OCI-LY3 (cell line): ENCODE measurements around the gene PCGF2.

Experiments used
- H2AFZ ChIP-seq: fragments of 200-600, 300-600 bp; shearing (Covaris generic); 2 replicates; pipeline ENCODE4 v1.6.0; 2014; ENCODE audit warnings: antibody characterized with exemption, low read depth, low read length
- H3K27ac ChIP-seq: fragments of 200-600, 300-600 bp; sonication (generic); 2 replicates; pipeline ENCODE4 v1.5.1; 2014; ENCODE audit warnings: mild to moderate bottlenecking, low read length, moderate library complexity, mixed read lengths
- H3K27me3 ChIP-seq: fragments of 200-600, 300-600 bp; sonication (generic); 2 replicates; pipeline ENCODE4 v1.6.1; 2014; ENCODE audit warnings: low read depth, low read length, mixed read lengths
- H3K36me3 ChIP-seq: fragments of 200-600, 300-600 bp; sonication (generic); replicated peaks from 2 replicates; pipeline ENCODE3; 2014; ENCODE audit warnings: low read depth, low read length, mixed read lengths
- H3K4me1 ChIP-seq: fragments of 300-600, 200-600 bp; sonication (generic); 2 replicates; pipeline ENCODE4 v1.6.1; 2014; ENCODE audit warnings: low read length, mixed read lengths
- H3K4me2 ChIP-seq: fragments of 200-600, 300-600 bp; sonication (generic); 2 replicates; pipeline ENCODE4 v1.6.1; 2014; ENCODE audit warnings: low read length, mixed read lengths
- H3K4me3 ChIP-seq: fragments of 300-600, 200-600 bp; sonication (generic); 2 replicates; pipeline ENCODE4 v1.5.1; 2014; ENCODE audit warnings: antibody characterized with exemption, mild to moderate bottlenecking, low read length, moderate library complexity
- H3K79me2 ChIP-seq: fragments of 300-600, 200-600 bp; shearing (Covaris generic); 2 replicates; pipeline ENCODE4 v1.6.1; 2014; ENCODE audit warnings: mild to moderate bottlenecking, low read length, mixed read lengths
- H3K9ac ChIP-seq: fragments of 300-600, 200-600 bp; shearing (Covaris generic); 2 replicates; pipeline ENCODE4 v1.6.0; 2014; ENCODE audit warnings: mild to moderate bottlenecking, low read length, moderate library complexity
- H3K9me3 ChIP-seq: fragments of 200-600, 300-600 bp; shearing (Covaris generic); 2 replicates; pipeline ENCODE4 v1.6.1; 2014; ENCODE audit warnings: low read length, mixed read lengths; ENCODE audit not compliant: insufficient read depth
- H4K20me1 ChIP-seq: fragments of 200-600, 300-600 bp; sonication (generic); 2 replicates; pipeline ENCODE4 v1.6.1; 2016; ENCODE audit warnings: low read length, mixed read lengths; ENCODE audit not compliant: insufficient read depth
- EZH2phosphoT487 ChIP-seq: fragments of 200-600 bp; shearing (Covaris generic); IDR thresholded peaks from 2 replicates; pipeline ENCODE4 v1.6.1; 2018; ENCODE audit warnings: antibody characterized with exemption, mixed run types, low read depth
- TF ChIP-seq, protein P1 (sequence below): fragments of 200-600, 300-600 bp; sonication (generic); IDR thresholded peaks from 2 replicates; pipeline ENCODE4 v1.5.1; 2014; ENCODE audit warnings: antibody characterized with exemption, low read length, low read depth

PCGF2 gene

DNA sequence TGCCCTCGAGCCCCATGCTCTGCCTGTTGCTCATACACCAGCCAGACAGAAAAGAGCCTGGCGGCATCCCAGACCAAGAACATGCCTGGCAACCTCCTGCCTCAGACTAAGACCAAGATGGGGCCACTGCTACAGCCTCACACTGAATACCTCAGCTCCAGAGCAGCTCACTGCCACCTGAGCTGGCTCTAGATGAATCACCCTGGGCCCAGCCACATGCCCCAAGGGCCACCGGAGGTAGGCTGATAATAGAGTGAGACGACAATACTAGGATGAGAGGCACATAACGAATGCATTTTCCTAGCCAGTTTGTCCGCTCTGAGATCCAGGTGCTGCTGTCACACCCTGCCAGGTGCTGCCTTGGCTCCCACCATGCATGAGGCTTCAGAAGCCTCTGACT lies 38.2 kb upstream of the PCGF2 start:
- H3K4me1 ChIP-seq, result no peaks in the 10 kb centered on the region
- TF ChIP-seq, protein P1, sequence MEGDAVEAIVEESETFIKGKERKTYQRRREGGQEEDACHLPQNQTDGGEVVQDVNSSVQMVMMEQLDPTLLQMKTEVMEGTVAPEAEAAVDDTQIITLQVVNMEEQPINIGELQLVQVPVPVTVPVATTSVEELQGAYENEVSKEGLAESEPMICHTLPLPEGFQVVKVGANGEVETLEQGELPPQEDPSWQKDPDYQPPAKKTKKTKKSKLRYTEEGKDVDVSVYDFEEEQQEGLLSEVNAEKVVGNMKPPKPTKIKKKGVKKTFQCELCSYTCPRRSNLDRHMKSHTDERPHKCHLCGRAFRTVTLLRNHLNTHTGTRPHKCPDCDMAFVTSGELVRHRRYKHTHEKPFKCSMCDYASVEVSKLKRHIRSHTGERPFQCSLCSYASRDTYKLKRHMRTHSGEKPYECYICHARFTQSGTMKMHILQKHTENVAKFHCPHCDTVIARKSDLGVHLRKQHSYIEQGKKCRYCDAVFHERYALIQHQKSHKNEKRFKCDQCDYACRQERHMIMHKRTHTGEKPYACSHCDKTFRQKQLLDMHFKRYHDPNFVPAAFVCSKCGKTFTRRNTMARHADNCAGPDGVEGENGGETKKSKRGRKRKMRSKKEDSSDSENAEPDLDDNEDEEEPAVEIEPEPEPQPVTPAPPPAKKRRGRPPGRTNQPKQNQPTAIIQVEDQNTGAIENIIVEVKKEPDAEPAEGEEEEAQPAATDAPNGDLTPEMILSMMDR, result no peak
- TF ChIP-seq EZH2phosphoT487, result no peak
- H3K36me3 ChIP-seq, result peaks cover 17% of the 10 kb centered on the region
- no peak overlapping the region for H3K27ac ChIP-seq
- H3K9me3 ChIP-seq, result no peaks in the 10 kb centered on the region
- no peaks in the 10 kb centered on the region; the same call in 1 of the 2 replicates for H3K79me2 ChIP-seq
- no peaks in the 10 kb centered on the region; the same call in 1 of the 2 replicates for H4K20me1 ChIP-seq
- no peaks in the 10 kb centered on the region for H3K27me3 ChIP-seq
- no peak overlapping the region for H3K9ac ChIP-seq
- no peak overlapping the region for H3K4me2 ChIP-seq
- no peak overlapping the region for H3K4me3 ChIP-seq
- H2AFZ ChIP-seq, result no peak overlapping the region

- TF ChIP-seq EZH2phosphoT487, result no peak
- TF ChIP-seq, protein P1, result no peak
- Histone ChIP-seq H3K27me3 (no peaks in the 10 kb centered on the region), H3K9me3 (no peaks in the 10 kb centered on the region), H3K4me2 (no peak overlapping the region), H3K4me3 (no peak overlapping the region), H3K9ac (no peak overlapping the region), H3K36me3 (peaks cover 29% of the 10 kb centered on the region), H3K27ac (no peak overlapping the region), H3K4me1 (no peaks in the 10 kb centered on the region), H2AFZ (no peak overlapping the region), H4K20me1 (no peaks in the 10 kb centered on the region), H3K79me2 (no peaks in the 10 kb centered on the region)
Measured at GRCh38 chr17:38783227-38783626, 35.1 kb upstream of the PCGF2 start.

- TF ChIP-seq, protein P1, result no peak
- TF ChIP-seq EZH2phosphoT487, result no peak
- H3K4me1 ChIP-seq, result no peaks in the 10 kb centered on the region
- no peaks in the 10 kb centered on the region for H4K20me1 ChIP-seq
- H3K27me3 ChIP-seq, result no peaks in the 10 kb centered on the region
- no peak overlapping the region for H3K4me3 ChIP-seq
- H3K9me3 ChIP-seq, result no peaks in the 10 kb centered on the region
- no peak overlapping the region for H3K9ac ChIP-seq
- H3K27ac ChIP-seq, result no peak overlapping the region
- peaks cover 27% of the 10 kb centered on the region for H3K36me3 ChIP-seq
- H3K4me2 ChIP-seq, result no peak overlapping the region
- H2AFZ ChIP-seq, result no peak overlapping the region
- H3K79me2 ChIP-seq, result no peaks in the 10 kb centered on the region
Measured at GRCh38 chr17:38779965-38780752, 32.0 kb upstream of the PCGF2 start.

GRCh38 chr17:38777641-38778250 lies 29.6 kb upstream of the PCGF2 start:
- H3K27ac ChIP-seq, result no peak overlapping the region
- H3K36me3 ChIP-seq, result peaks cover 37% of the 10 kb centered on the region
- no peak overlapping the region for H3K9ac ChIP-seq
- no peaks in the 10 kb centered on the region for H3K4me1 ChIP-seq
- H4K20me1 ChIP-seq, result no peaks in the 10 kb centered on the region
- H3K27me3 ChIP-seq, result no peaks in the 10 kb centered on the region
- H2AFZ ChIP-seq, result no peak overlapping the region
- no peaks in the 10 kb centered on the region for H3K9me3 ChIP-seq
- no peak overlapping the region for H3K4me3 ChIP-seq
- TF ChIP-seq, protein P1, result no peak
- no peak for TF ChIP-seq EZH2phosphoT487
- no peak overlapping the region for H3K4me2 ChIP-seq
- no peaks in the 10 kb centered on the region for H3K79me2 ChIP-seq
